ENCODE data around the gene VDR.

VDR gene

DNA sequence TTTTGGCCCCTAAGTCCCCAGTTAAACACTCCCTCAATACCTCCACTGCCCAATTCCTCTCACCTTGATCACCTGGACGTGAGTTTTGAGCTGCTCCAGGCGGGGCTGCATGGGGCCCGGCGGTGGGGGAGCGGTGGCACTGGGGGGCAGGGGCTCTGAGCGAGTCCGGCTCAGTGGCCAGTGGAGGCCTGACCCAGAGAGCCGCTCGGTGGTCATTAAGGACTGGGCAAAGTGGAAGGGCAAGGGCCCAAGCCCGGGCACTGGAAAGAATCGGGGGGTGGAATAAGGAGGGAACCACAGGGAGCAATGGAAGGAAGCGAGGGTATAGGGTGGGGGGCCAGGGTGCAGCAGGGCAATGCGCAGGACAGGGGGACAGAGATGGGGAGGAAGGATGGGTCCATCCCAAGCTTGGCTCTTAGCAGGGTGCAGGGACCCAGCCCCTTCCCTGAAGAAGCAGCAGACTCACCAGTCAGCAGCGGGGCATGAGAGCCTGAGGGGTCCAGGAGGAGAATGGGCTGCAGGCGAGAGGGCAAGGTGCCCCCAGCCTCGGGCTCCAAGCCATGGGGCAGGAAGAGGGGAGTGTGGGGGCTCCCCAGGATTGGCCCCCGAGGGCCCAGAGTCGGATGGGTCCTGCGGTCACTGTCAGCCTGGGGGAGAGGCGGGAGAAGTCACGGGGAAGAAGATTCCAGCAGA, 109.5 kb downstream of the VDR start:
- DNase-seq (ENCODE audit: low read depth in 2 of 2) = no peak

DNA sequence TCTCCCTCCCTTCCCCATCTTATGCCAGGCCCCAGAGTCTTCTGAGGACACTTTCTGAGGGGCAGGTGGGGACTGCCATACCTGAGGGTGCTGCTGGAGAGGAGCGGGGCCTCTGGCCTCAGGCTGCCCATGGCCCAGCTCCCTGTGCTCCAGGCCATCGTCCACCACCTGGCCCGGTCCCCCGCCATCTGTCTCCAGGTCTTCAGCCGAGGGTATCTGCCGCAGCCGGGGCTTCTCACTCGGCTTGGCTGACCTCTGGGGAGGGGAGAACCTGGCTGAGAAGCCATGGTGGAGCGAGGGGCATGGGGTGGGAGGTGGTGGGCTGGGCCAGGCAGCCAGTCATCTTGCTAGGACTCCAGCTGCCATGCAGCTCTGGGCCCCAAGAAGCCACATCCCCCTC, 110.1 kb downstream of the VDR start:
- DNase-seq (ENCODE audit: low read depth in 2 of 2) = no peak

DNA sequence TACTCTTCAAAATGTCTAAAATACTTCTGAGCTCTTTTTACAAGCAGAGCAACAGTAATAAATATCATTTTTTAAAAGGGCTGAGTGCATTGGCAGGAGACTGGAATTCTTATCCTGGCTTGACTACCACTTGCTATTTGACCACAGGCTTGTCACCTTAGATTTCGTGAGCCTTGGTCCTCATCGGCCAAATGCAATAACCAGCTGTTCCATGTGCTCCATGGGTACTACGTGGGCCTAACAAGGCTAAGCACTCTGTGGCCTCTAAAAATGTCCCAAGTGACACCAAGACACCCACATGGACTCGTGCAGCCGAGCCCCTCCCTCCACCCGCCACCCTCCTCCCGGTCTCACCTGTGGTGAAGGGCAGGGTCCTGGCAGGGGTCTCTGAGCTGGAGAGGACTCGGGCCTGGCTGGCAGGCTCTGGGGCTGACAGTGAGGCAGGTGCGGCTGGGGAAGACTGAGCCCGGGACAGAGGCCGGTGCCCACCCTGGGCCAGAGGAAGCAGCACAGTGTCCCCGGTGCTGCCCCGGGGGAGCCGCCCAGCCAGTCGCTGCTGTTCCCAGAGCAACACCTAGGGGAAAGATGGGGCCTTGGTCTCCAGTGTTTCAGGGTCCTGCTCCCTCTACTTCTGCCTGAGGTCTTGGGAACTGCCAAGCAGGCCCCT, 111.6 kb downstream of the VDR start:
- no peak for DNase-seq (ENCODE audit: low read depth in 2 of 2)

DNA sequence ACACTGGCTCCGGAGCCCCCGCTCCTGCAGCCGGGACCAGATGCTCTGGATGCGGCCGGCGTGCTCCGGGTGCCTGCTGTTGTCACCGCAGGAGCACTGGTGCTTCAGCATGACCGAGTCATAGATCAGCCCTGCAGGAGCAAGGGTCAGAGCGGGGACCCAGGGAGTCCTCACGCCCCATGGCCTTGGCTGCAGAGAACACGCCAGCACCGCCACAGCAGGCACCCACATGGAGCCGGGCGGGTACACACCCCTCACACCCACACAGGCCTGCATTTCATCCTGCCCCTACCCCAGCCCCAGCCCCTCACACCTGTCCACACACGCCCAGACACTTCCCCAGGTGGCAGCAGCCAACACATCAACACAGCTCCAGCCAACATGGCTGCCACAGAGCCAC, 112.9 kb downstream of the VDR start:
- DNase-seq (ENCODE audit: low read depth in 2 of 2) = no peak

Measured in fibroblast of skin of left quadriceps (primary cell).